HEK293 (cell line): Measurements from ENCODE around the gene SLC35F5.

ENCODE experiments used
- CTCF ChIA-PET: fragments of 350-600 bp; formaldehyde crosslinking; extraction: SDS; loops from one replicate; lab custom pipeline; 2021; ENCODE audit warnings: antibody characterized with exemption; lab: Yijun Ruan, JAX
- POLR2A ChIA-PET: fragments of 300-600 bp; formaldehyde crosslinking; extraction: SDS; loops from one replicate; lab custom pipeline; 2020; ENCODE audit warnings: antibody characterized with exemption, inconsistent platforms; lab: Yijun Ruan, JAX
- H3K27ac ChIP-seq: fragments of 200-500 bp; sonication (Bioruptor generic); 2 replicates; pipeline ENCODE4 v1.5.1; 2014; ENCODE audit warnings: low read depth, low read length, control low read depth, inconsistent platforms; ENCODE audit errors: extremely low read depth
- H3K36me3 ChIP-seq, 2 experiments: fragments of 200-500 bp in 1 of 2; sonication (Bioruptor generic) in 1 of 2; 1 replicate in 1 of 2; 2 replicates in 1 of 2; pipeline ENCODE4 v1.5.1; 2014 to 2017; ENCODE audit warnings: inconsistent platforms in 2 of 2, low read length in 2 of 2; ENCODE audit not compliant: control insufficient read depth in 2 of 2, insufficient read depth in 1 of 2
- H3K4me1 ChIP-seq: fragments of 200-500 bp; sonication (Bioruptor generic); 2 replicates; pipeline ENCODE4 v1.5.1; 2014; ENCODE audit warnings: mild to moderate bottlenecking, low read length, inconsistent platforms; ENCODE audit not compliant: control insufficient read depth, insufficient read depth
- H3K4me3 ChIP-seq: 2 replicates; pipeline ENCODE4 v1.5.1; 2011; ENCODE audit warnings: low read depth, mild to moderate bottlenecking, control low read depth, low read length, moderate library complexity
- H3K9me3 ChIP-seq: fragments of 200-500 bp; sonication (Bioruptor generic); 2 replicates; pipeline ENCODE4 v1.5.1; 2014; ENCODE audit warnings: low read depth, low read length, inconsistent platforms; ENCODE audit not compliant: control insufficient read depth, insufficient read depth
- PRDM1 ChIP-seq: fragments of 450-650 bp; formaldehyde crosslinking; IDR thresholded peaks from 2 replicates; pipeline ENCODE4; 2016; ENCODE audit warnings: missing biosample characterization, missing genetic modification characterization
- ZBTB21 ChIP-seq: fragments of 450-650 bp; formaldehyde crosslinking; IDR thresholded peaks from 2 replicates; pipeline ENCODE4 v1.5.1; 2017; ENCODE audit warnings: missing biosample characterization, missing genetic modification characterization
- ZBTB48 ChIP-seq: fragments of 450-650 bp; formaldehyde crosslinking; IDR thresholded peaks from 2 replicates; pipeline ENCODE4 v1.5.1; 2016; ENCODE audit warnings: missing biosample characterization, missing genetic modification characterization
- ZFP41 ChIP-seq: fragments of 450-650 bp; formaldehyde crosslinking; IDR thresholded peaks from 2 replicates; pipeline ENCODE4 v1.5.1; 2016; ENCODE audit warnings: missing biosample characterization, missing genetic modification characterization, borderline replicate concordance
- ZNF112 ChIP-seq: fragments of 450-650 bp; formaldehyde crosslinking; IDR thresholded peaks from 2 replicates; pipeline ENCODE4 v1.5.0; 2017; ENCODE audit warnings: missing biosample characterization, missing genetic modification characterization
- ZNF211 ChIP-seq: fragments of 450-650 bp; formaldehyde crosslinking; IDR thresholded peaks from 2 replicates; pipeline ENCODE4 v1.5.1; 2016; ENCODE audit warnings: low read depth, missing biosample characterization, missing genetic modification characterization
- ZNF423 ChIP-seq: fragments of 450-650 bp; formaldehyde crosslinking; IDR thresholded peaks from 2 replicates; pipeline ENCODE4 v1.5.1; 2016; ENCODE audit warnings: missing biosample characterization, missing genetic modification characterization
- ZNF530 ChIP-seq: fragments of 450-650 bp; formaldehyde crosslinking; IDR thresholded peaks from 2 replicates; pipeline ENCODE4 v1.5.1; 2016; ENCODE audit warnings: low read depth, missing biosample characterization, missing genetic modification characterization
- ZNF585B ChIP-seq: fragments of 450-650 bp; formaldehyde crosslinking; IDR thresholded peaks from 2 replicates; pipeline ENCODE4 v1.5.1; 2016; ENCODE audit warnings: missing biosample characterization, missing genetic modification characterization
- ZNF624 ChIP-seq: fragments of 450-650 bp; formaldehyde crosslinking; IDR thresholded peaks from 2 replicates; pipeline ENCODE4 v1.5.1; 2017; ENCODE audit warnings: missing biosample characterization, missing genetic modification characterization
- ZNF658 ChIP-seq: fragments of 450-650 bp; formaldehyde crosslinking; IDR thresholded peaks from 2 replicates; pipeline ENCODE4; 2016; ENCODE audit warnings: missing biosample characterization, missing genetic modification characterization
- ZNF768 ChIP-seq: fragments of 450-650 bp; formaldehyde crosslinking; IDR thresholded peaks from 2 replicates; pipeline ENCODE4 v1.5.1; 2018; ENCODE audit warnings: missing biosample characterization, mild to moderate bottlenecking, missing genetic modification characterization
- ZNF837 ChIP-seq: fragments of 450-650 bp; formaldehyde crosslinking; IDR thresholded peaks from 2 replicates; pipeline ENCODE4 v1.5.1; 2016; ENCODE audit warnings: missing biosample characterization, missing genetic modification characterization
- ZSCAN16 ChIP-seq: fragments of 450-650 bp; formaldehyde crosslinking; IDR thresholded peaks from 2 replicates; pipeline ENCODE4 v1.5.1; 2016; ENCODE audit warnings: missing biosample characterization, missing genetic modification characterization
- TF ChIP-seq, protein P1 (sequence below): fragments of 450-650 bp; formaldehyde crosslinking; IDR thresholded peaks from 2 replicates; pipeline ENCODE4 v1.5.1; 2016; ENCODE audit warnings: missing biosample characterization, missing genetic modification characterization
- TF ChIP-seq, protein P2 (sequence below): fragments of 450-650 bp; formaldehyde crosslinking; IDR thresholded peaks from 2 replicates; pipeline ENCODE4 v1.5.1; 2016; ENCODE audit warnings: missing biosample characterization, missing genetic modification characterization, borderline replicate concordance
- TF ChIP-seq, protein P3 (sequence below): fragments of 450-650 bp; formaldehyde crosslinking; IDR thresholded peaks from 2 replicates; pipeline ENCODE4 v1.5.1; 2016; ENCODE audit warnings: missing biosample characterization, missing genetic modification characterization
- TF ChIP-seq, protein P4 (sequence below): fragments of 450-650 bp; formaldehyde crosslinking; IDR thresholded peaks from 2 replicates; pipeline ENCODE4; 2016; ENCODE audit warnings: missing biosample characterization, missing genetic modification characterization
- TF ChIP-seq, protein P5 (sequence below): fragments of 450-650 bp; formaldehyde crosslinking; IDR thresholded peaks from 2 replicates; pipeline ENCODE4 v1.5.1; 2016; ENCODE audit warnings: missing biosample characterization, missing genetic modification characterization

SLC35F5 gene

DNA sequence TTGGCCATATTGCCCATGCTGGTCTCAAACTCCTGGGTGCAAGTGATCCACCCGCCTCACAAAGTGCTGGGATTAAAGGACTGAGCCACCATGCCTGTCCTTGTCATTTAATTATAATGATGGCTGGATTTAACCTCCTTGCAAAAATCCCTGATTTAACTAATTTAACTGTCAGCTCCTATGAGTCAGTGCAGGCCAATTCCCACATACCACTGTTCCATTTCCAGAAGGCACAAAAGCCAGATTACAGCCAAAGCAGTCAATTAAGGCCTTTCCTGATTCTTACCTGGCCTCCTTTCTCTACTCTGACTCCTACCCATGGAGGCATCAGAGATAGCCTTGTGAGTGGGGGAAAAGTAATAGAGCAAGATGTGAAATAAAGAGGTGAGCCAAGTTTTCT lies 12.3 kb upstream of the SLC35F5 start:
- Histone ChIP-seq H3K27ac (no peak overlapping the region), H3K4me1 (no peaks in the 10 kb centered on the region), H3K9me3 (no peaks in the 10 kb centered on the region), H3K36me3 (no peaks in the 10 kb centered on the region), H3K4me3 (no peak overlapping the region)
- TF ChIP-seq ZNF585B (no peak), ZNF658 (no peak), ZNF624 (tag by site-specific recombination) (no peak), ZNF423 (tag by site-specific recombination) (no peak), ZSCAN16 (tag by site-specific recombination) (no peak), ZNF112 (tag by site-specific recombination) (no peak), ZNF837 (no peak), ZFP41 (no peak), ZNF768 (tag by site-specific recombination) (no peak), ZNF530 (tag by site-specific recombination) (no peak), PRDM1 (no peak), ZBTB21 (tag by site-specific recombination) (no peak), ZNF211 (no peak), ZBTB48 (no peak)
- TF ChIP-seq, protein P1, sequence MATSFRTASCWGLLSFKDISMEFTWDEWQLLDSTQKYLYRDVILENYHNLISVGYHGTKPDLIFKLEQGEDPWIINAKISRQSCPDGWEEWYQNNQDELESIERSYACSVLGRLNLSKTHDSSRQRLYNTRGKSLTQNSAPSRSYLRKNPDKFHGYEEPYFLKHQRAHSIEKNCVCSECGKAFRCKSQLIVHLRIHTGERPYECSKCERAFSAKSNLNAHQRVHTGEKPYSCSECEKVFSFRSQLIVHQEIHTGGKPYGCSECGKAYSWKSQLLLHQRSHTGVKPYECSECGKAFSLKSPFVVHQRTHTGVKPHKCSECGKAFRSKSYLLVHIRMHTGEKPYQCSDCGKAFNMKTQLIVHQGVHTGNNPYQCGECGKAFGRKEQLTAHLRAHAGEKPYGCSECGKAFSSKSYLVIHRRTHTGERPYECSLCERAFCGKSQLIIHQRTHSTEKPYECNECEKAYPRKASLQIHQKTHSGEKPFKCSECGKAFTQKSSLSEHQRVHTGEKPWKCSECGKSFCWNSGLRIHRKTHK (tag by site-specific recombination) = no peak
- TF ChIP-seq, protein P2, sequence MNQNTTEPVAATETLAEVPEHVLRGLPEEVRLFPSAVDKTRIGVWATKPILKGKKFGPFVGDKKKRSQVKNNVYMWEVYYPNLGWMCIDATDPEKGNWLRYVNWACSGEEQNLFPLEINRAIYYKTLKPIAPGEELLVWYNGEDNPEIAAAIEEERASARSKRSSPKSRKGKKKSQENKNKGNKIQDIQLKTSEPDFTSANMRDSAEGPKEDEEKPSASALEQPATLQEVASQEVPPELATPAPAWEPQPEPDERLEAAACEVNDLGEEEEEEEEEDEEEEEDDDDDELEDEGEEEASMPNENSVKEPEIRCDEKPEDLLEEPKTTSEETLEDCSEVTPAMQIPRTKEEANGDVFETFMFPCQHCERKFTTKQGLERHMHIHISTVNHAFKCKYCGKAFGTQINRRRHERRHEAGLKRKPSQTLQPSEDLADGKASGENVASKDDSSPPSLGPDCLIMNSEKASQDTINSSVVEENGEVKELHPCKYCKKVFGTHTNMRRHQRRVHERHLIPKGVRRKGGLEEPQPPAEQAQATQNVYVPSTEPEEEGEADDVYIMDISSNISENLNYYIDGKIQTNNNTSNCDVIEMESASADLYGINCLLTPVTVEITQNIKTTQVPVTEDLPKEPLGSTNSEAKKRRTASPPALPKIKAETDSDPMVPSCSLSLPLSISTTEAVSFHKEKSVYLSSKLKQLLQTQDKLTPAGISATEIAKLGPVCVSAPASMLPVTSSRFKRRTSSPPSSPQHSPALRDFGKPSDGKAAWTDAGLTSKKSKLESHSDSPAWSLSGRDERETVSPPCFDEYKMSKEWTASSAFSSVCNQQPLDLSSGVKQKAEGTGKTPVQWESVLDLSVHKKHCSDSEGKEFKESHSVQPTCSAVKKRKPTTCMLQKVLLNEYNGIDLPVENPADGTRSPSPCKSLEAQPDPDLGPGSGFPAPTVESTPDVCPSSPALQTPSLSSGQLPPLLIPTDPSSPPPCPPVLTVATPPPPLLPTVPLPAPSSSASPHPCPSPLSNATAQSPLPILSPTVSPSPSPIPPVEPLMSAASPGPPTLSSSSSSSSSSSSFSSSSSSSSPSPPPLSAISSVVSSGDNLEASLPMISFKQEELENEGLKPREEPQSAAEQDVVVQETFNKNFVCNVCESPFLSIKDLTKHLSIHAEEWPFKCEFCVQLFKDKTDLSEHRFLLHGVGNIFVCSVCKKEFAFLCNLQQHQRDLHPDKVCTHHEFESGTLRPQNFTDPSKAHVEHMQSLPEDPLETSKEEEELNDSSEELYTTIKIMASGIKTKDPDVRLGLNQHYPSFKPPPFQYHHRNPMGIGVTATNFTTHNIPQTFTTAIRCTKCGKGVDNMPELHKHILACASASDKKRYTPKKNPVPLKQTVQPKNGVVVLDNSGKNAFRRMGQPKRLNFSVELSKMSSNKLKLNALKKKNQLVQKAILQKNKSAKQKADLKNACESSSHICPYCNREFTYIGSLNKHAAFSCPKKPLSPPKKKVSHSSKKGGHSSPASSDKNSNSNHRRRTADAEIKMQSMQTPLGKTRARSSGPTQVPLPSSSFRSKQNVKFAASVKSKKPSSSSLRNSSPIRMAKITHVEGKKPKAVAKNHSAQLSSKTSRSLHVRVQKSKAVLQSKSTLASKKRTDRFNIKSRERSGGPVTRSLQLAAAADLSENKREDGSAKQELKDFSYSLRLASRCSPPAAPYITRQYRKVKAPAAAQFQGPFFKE (tag by site-specific recombination) = no peak
- TF ChIP-seq, protein P3, sequence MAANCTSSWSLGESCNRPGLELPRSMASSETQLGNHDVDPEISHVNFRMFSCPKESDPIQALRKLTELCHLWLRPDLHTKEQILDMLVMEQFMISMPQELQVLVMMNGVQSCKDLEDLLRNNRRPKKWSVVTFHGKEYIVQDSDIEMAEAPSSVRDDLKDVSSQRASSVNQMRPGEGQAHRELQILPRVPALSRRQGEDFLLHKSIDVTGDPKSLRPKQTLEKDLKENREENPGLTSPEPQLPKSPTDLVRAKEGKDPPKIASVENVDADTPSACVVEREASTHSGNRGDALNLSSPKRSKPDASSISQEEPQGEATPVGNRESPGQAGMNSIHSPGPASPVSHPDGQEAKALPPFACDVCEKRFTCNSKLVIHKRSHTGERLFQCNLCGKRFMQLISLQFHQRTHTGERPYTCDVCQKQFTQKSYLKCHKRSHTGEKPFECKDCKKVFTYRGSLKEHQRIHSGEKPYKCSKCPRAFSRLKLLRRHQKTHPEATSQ (tag by site-specific recombination) = no peak
- TF ChIP-seq, protein P4, sequence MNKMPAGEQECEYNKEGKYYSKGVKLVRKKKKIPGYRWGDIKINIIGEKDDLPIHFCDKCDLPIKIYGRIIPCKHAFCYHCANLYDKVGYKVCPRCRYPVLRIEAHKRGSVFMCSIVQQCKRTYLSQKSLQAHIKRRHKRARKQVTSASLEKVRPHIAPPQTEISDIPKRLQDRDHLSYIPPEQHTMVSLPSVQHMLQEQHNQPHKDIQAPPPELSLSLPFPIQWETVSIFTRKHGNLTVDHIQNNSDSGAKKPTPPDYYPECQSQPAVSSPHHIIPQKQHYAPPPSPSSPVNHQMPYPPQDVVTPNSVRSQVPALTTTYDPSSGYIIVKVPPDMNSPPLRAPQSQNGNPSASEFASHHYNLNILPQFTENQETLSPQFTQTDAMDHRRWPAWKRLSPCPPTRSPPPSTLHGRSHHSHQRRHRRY = no peak
- TF ChIP-seq, protein P5, sequence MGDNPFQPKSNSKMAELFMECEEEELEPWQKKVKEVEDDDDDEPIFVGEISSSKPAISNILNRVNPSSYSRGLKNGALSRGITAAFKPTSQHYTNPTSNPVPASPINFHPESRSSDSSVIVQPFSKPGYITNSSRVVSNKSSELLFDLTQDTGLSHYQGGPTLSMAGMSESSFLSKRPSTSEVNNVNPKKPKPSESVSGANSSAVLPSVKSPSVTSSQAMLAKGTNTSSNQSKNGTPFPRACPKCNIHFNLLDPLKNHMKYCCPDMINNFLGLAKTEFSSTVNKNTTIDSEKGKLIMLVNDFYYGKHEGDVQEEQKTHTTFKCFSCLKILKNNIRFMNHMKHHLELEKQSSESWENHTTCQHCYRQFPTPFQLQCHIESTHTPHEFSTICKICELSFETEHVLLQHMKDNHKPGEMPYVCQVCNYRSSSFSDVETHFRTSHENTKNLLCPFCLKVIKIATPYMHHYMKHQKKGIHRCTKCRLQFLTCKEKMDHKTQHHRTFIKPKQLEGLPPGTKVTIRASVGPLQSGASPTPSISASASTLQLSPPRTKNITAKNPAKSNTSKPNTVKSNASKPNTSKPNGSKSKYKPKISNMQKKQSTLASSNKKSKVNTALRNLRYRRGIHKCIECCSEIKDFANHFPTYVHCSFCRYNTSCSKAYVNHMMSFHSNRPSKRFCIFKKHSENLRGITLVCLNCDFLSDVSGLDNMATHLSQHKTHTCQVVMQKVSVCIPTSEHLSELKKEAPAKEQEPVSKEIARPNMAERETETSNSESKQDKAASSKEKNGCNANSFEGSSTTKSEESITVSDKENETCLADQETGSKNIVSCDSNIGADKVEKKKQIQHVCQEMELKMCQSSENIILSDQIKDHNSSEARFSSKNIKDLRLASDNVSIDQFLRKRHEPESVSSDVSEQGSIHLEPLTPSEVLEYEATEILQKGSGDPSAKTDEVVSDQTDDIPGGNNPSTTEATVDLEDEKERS (tag by site-specific recombination) = no peak
- POLR2A ChIA-PET = interaction anchor here (0.6 kb wide), 1 partner anchor 38 kb away, joined by 5 read pairs; no protein-coding TSS in a partner anchor
- CTCF ChIA-PET = no interaction called here
